Mesenchymal stem cell (in vitro differentiated cells and primary cell): Measurements from ENCODE around the gene RNF214.

Experiments
- DNase-seq: peaks from one replicate; pipeline ENCODE4 v3.0.0-alpha.2; 2013
- H2AFZ ChIP-seq: one replicate; pipeline ENCODE4 v1.6.1; 2013; ENCODE audit warnings: low read depth, mild to moderate bottlenecking, control low read depth, inconsistent platforms, low read length, moderate library complexity
- H2AK5ac ChIP-seq: 2 replicates; pipeline ENCODE4 v1.6.1; 2013; ENCODE audit warnings: low read length, moderate library complexity, mild to moderate bottlenecking, inconsistent platforms; ENCODE audit not compliant: severe bottlenecking
- H2BK120ac ChIP-seq: one replicate; pipeline ENCODE4 v1.6.1; 2013; ENCODE audit warnings: low read depth, mild to moderate bottlenecking, inconsistent platforms, low read length, moderate library complexity
- H2BK12ac ChIP-seq, 2 experiments: one replicate each; pipeline ENCODE4 v1.6.1; 2013; ENCODE audit warnings: inconsistent platforms in 2 of 2, low read length in 2 of 2, mild to moderate bottlenecking in 2 of 2, moderate library complexity in 2 of 2, control low read depth in 1 of 2
- H2BK15ac ChIP-seq: one replicate; pipeline ENCODE4 v1.6.1; 2013; ENCODE audit warnings: mild to moderate bottlenecking, low read depth, inconsistent platforms; ENCODE audit not compliant: poor library complexity, severe bottlenecking
- H2BK5ac ChIP-seq: 2 replicates; pipeline ENCODE4 v1.6.1; 2013; ENCODE audit warnings: low read depth, mild to moderate bottlenecking, low read length, control low read depth, inconsistent platforms; ENCODE audit not compliant: poor library complexity, severe bottlenecking
- H3K14ac ChIP-seq, 2 experiments: one replicate each; pipeline ENCODE4 v1.6.1; 2013; ENCODE audit warnings: inconsistent platforms in 2 of 2, low read length in 2 of 2, control low read depth in 1 of 2, mild to moderate bottlenecking in 1 of 2, moderate library complexity in 1 of 2
- H3K18ac ChIP-seq, 2 experiments: one replicate each; pipeline ENCODE4 v1.6.1; 2013; ENCODE audit warnings: inconsistent platforms in 2 of 2, low read length in 2 of 2, control low read depth in 1 of 2, low read depth in 1 of 2, mild to moderate bottlenecking in 1 of 2
- H3K23ac ChIP-seq, 2 experiments: one replicate each; pipeline ENCODE4 v1.6.1; 2013; ENCODE audit warnings: inconsistent platforms in 2 of 2, low read length in 2 of 2, mild to moderate bottlenecking in 2 of 2, moderate library complexity in 2 of 2, control low read depth in 1 of 2
- H3K27ac ChIP-seq: 2 replicates; pipeline ENCODE4 v1.5.1; 2013; ENCODE audit warnings: mild to moderate bottlenecking, moderate library complexity, low read length, control low read depth, inconsistent platforms; ENCODE audit not compliant: poor library complexity, severe bottlenecking
- H3K27me3 ChIP-seq, 2 experiments: 2 replicates each; pipeline versions ENCODE4 v1.6.1 to v1.7.0; 2013; ENCODE audit warnings: low read length in 2 of 2, mild to moderate bottlenecking in 2 of 2, moderate library complexity in 2 of 2, control low read depth in 1 of 2, inconsistent platforms in 1 of 2; ENCODE audit not compliant: control insufficient read depth in 1 of 2, insufficient read depth in 1 of 2
- H3K36me3 ChIP-seq, 2 experiments: 2 replicates each; pipeline versions ENCODE4 v1.6.1 to v1.7.0; 2013; ENCODE audit warnings: low read length in 2 of 2, control low read depth in 1 of 2, inconsistent platforms in 1 of 2, low read depth in 1 of 2, mild to moderate bottlenecking in 1 of 2; ENCODE audit not compliant: insufficient read depth in 2 of 2, control insufficient read depth in 1 of 2
- H3K4ac ChIP-seq, 2 experiments: one replicate each; pipeline ENCODE4 v1.6.1; 2013; ENCODE audit warnings: inconsistent platforms in 2 of 2, low read length in 2 of 2, mild to moderate bottlenecking in 2 of 2, moderate library complexity in 2 of 2, control low read depth in 1 of 2, low read depth in 1 of 2
- H3K4me1 ChIP-seq: 2 replicates; pipeline ENCODE4 v1.6.1; 2013; ENCODE audit warnings: low read depth, low read length, control low read depth; ENCODE audit not compliant: control insufficient read depth, insufficient read depth
- H3K4me2 ChIP-seq: 2 replicates; pipeline ENCODE4 v1.6.1; 2013; ENCODE audit warnings: low read length, mild to moderate bottlenecking, inconsistent platforms; ENCODE audit not compliant: poor library complexity, severe bottlenecking
- H3K4me3 ChIP-seq, 2 experiments: 2 replicates each; pipeline versions ENCODE4 v1.5.1 to v1.7.0; 2013; ENCODE audit warnings: low read length in 2 of 2, mild to moderate bottlenecking in 2 of 2, control low read depth in 1 of 2, low read depth in 1 of 2; ENCODE audit not compliant: insufficient read depth in 1 of 2
- H3K79me1 ChIP-seq: replicated peaks from 2 replicates; pipeline ENCODE4 v1.6.1; 2013; ENCODE audit warnings: mild to moderate bottlenecking, control low read depth, low read length, inconsistent platforms; ENCODE audit not compliant: poor library complexity, severe bottlenecking
- H3K9ac ChIP-seq: 2 replicates; pipeline ENCODE4 v1.7.0; 2013; ENCODE audit warnings: mild to moderate bottlenecking, low read length, moderate library complexity
- H3K9me3 ChIP-seq: 2 replicates; pipeline ENCODE4 v1.7.0; 2013; ENCODE audit warnings: mild to moderate bottlenecking, low read length; ENCODE audit not compliant: control insufficient read depth
- H4K8ac ChIP-seq: one replicate; pipeline ENCODE4 v1.6.1; 2013; ENCODE audit warnings: inconsistent platforms, mild to moderate bottlenecking, low read length, moderate library complexity
- H4K91ac ChIP-seq: one replicate; pipeline ENCODE4 v1.6.1; 2013; ENCODE audit warnings: mild to moderate bottlenecking, low read length, inconsistent platforms
- WGBS: methylation state at CpG from one replicate; pipeline ENCODE4 v1.1.7; 2013; ENCODE audit warnings: mixed read lengths; 5-methylcytosine and 5-hydroxymethylcytosine counted together

The RNF214 gene

GRCh38 chr11:117199053-117199915 is 33.2 kb upstream of the RNF214 start, which contains the start of gene TAGLN:
Gene TAGLN (plus strand): TSS chr11:117199370. CDS start chr11:117203014, 3,644 bp downstream.
- Histone ChIP-seq H3K4me1 (peaks cover 49% of the 10 kb centered on the region), H3K9me3 (no peaks in the 10 kb centered on the region), H2BK120ac (peak within 1 kb of the TSS; percentile 64), H3K14ac (peak within 1 kb of the TSS in 1 of 2 experiments; percentile 85), H2BK12ac (peak within 1 kb of the TSS in 1 of 2 experiments; percentile 84), H2AK5ac (peak within 1 kb of the TSS; percentile 87), H3K4me2 (peak within 1 kb of the TSS; percentile 85), H3K4me3 (peak within 1 kb of the TSS; percentile 63 to 69), H4K91ac (peak within 1 kb of the TSS; percentile 85), H3K27me3 (no peaks in the 10 kb centered on the region), H3K9ac (peak within 1 kb of the TSS; percentile 86), H4K8ac (peak within 1 kb of the TSS; percentile 89), H3K23ac (peak within 1 kb of the TSS in 1 of 2 experiments; percentile 74), H3K79me1 (peaks cover 4% of the 10 kb centered on the region), H2BK15ac (no peak within 1 kb of the TSS), H3K27ac (peak within 1 kb of the TSS; percentile 98), H2AFZ (peak within 1 kb of the TSS; percentile 55), H3K36me3 (peaks cover 25 to 48% of the 10 kb centered on the region in 2 experiments), H3K4ac (peak within 1 kb of the TSS; percentile 54 to 56), H2BK5ac (peak within 1 kb of the TSS; percentile 71), H3K18ac (peak within 1 kb of the TSS; percentile 54 to 75)
- peak; percentile 85 for DNase-seq
- WGBS: 12% methylated on average over 25 of the region's 34 CpGs

- peak overlapping the region; percentile 67 for H4K91ac ChIP-seq
- H3K9me3 ChIP-seq: no peaks in the 10 kb centered on the region
- peak overlapping the region; percentile 96 for H3K27ac ChIP-seq
- peak overlapping the region in 1 of 2 experiments; percentile 85 for H3K14ac ChIP-seq
- WGBS: 30% methylated on average over 12 of the region's 13 CpGs
- H3K23ac ChIP-seq: peak overlapping the region in 1 of 2 experiments; percentile 74
- no peak for DNase-seq
- H2AFZ ChIP-seq: no peak overlapping the region
- no peaks in the 10 kb centered on the region for H3K27me3 ChIP-seq
- H2BK15ac ChIP-seq: no peak overlapping the region
- H3K9ac ChIP-seq: peak overlapping the region; percentile 86
- peaks cover 4% of the 10 kb centered on the region for H3K79me1 ChIP-seq
- H3K4me3 ChIP-seq: peak overlapping the region; percentile 63 to 69
- peaks cover 53% of the 10 kb centered on the region for H3K4me1 ChIP-seq
- H3K4me2 ChIP-seq: peak overlapping the region; percentile 85
- peak overlapping the region; percentile 28 for H2AK5ac ChIP-seq
- H2BK12ac ChIP-seq: peak overlapping the region in 1 of 2 experiments; percentile 84
- peak overlapping the region; percentile 71 for H2BK5ac ChIP-seq
- H3K18ac ChIP-seq: peak overlapping the region; percentile 54 to 75
- H3K36me3 ChIP-seq: peaks cover 29 to 54% of the 10 kb centered on the region in 2 experiments
- no peak overlapping the region for H2BK120ac ChIP-seq
- peak overlapping the region in 1 of 2 experiments; percentile 32 for H3K4ac ChIP-seq
- peak overlapping the region; percentile 1 for H4K8ac ChIP-seq
Observed at GRCh38 chr11:117199916-117200812, 32.3 kb upstream of the RNF214 start.

GRCh38 chr11:117200813-117201657 is 31.4 kb upstream of the RNF214 start:
- DNase-seq: peak; percentile 45
- Histone ChIP-seq H3K9me3 (no peaks in the 10 kb centered on the region), H2BK15ac (no peak overlapping the region), H3K9ac (peak overlapping the region; percentile 86), H3K27ac (peak overlapping the region; percentile 96), H3K23ac (peak overlapping the region in 1 of 2 experiments; percentile 23), H2BK12ac (peak overlapping the region in 1 of 2 experiments; percentile 19), H4K91ac (no peak overlapping the region), H3K36me3 (peaks cover 29 to 55% of the 10 kb centered on the region in 2 experiments), H3K4ac (peak overlapping the region in 1 of 2 experiments; percentile 21), H2AK5ac (no peak overlapping the region), H3K4me2 (peak overlapping the region; percentile 85), H2AFZ (no peak overlapping the region), H3K14ac (peak overlapping the region in 1 of 2 experiments; percentile 68), H4K8ac (peak overlapping the region; percentile 58), H2BK120ac (no peak overlapping the region), H3K79me1 (peaks cover 4% of the 10 kb centered on the region), H3K18ac (no peak overlapping the region), H3K4me3 (peak overlapping the region; percentile 63 to 69), H3K4me1 (peaks cover 57% of the 10 kb centered on the region), H2BK5ac (no peak overlapping the region), H3K27me3 (no peaks in the 10 kb centered on the region)
- WGBS: 75% methylated on average over 11 of the region's 12 CpGs
